VCaP (cell line): Measurements from ENCODE around the gene FAM229A.
"Not testable (repeated sequence)": the region's sequence is repeated elsewhere in the genome, so short reads cannot be mapped to it uniquely, and the experiment has no call there.

Experiments
- H3K27ac ChIP-seq: fragments of 450-650 bp; 2 replicates; pipeline ENCODE4 v1.5.1; 2017
- CTCF ChIP-seq: fragments of 450-650 bp; conservative IDR thresholded peaks from 2 replicates; pipeline ENCODE4 v1.5.1; 2017; ENCODE audit warnings: mild to moderate bottlenecking, moderate library complexity

Gene FAM229A

DNA sequence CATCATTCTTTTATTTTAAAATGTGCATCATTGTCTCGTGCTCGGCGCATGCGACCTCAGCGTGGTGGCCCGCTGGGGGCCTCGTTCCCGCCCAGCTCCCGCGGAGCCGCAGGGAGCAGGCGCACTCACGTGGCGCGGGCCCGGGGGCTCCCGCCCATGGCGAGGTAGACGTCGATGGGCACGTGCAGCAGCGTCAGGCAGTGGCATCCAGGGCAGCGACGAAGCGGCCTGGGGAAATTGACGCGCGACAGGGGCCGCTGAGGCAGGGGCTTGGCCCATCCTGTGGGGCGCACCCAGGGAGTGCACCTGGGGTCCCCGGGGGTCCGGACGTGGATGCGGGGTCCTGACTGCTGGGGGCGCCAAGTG lies 994 bp downstream of the FAM229A start:
- TF ChIP-seq CTCF: no peak
- H3K27ac ChIP-seq: peak overlapping the region; percentile 83

GRCh38 chr1:32358435-32358834 lies 3.9 kb downstream of the FAM229A start:
- no peak for TF ChIP-seq CTCF
- H3K27ac ChIP-seq: no peak overlapping the region

GRCh38 chr1:32357614-32358013 lies 4.7 kb downstream of the FAM229A start:
- no peak overlapping the region for H3K27ac ChIP-seq
- TF ChIP-seq CTCF: no peak

- TF ChIP-seq CTCF: no peak
- H3K27ac ChIP-seq: no peak overlapping the region
Observed at GRCh38 chr1:32356478-32356877, 5.8 kb downstream of the FAM229A start.

- H3K27ac ChIP-seq: not testable (repeated sequence)
Observed at GRCh38 chr1:32355778-32356177, 6.5 kb downstream of the FAM229A start.

DNA sequence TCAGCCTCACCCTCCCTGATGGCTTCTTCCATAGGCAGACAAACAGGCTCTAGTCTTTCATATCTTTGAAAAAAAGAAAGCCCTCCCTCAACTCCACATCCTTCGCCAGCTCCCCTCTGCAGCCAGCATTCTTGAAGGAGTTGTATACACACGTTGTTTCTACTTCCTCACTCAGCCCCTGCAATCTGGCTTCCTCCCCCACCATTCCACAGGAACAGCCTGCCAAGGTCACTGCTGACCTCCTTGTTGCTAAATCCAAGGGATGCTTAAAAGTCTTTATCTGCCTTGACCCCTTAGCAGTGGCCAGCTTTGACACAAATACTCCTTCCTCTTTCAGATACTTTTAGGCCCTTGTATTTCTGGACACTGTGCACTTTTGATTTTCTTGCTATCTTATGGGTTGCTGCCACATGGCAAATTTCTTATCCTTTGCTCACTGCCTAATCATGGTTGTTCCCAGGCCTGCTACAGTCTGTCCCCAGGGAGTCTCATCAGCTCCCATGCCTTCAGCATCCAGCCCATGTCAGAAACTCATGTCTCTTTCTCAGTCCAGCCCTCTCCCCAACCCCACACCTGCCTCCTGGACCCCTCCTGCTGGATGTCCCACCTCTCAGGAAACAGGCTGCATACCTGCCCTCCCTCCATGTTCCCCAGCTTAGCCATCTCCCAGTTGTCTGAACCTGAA lies 8.3 kb downstream of the FAM229A start:
- H3K27ac ChIP-seq: no peak overlapping the region
- TF ChIP-seq CTCF: no peak

DNA sequence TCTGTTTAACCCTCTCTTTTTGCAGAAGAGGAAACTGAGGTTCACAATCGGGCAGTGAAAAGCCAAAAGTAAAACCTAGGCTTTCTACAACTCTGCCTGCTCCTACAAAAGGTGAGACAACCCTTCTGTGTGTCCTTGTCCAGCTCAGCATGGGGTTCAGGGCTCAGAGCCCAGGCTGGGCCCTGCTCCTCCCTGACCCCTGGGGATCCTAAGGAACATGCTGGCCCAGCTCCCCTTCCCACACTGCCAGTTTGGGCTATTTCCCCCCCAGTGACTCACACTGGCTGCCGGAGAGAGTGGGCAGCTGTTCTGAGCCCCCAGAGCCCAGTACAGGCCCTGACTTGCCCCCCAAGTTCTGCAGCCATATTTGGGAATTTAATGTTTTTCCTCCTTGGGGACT lies 8.9 kb downstream of the FAM229A start:
- no peak for TF ChIP-seq CTCF

GRCh38 chr1:32352831-32353383 lies 9.4 kb downstream of the FAM229A start:
- TF ChIP-seq CTCF: no peak
- peak overlapping the region; percentile 96 for H3K27ac ChIP-seq

More for the DNA sequence above, 8.9 kb downstream of the FAM229A start:
- H3K27ac ChIP-seq: peak overlapping the region; percentile 96; the same call in 1 of the 2 replicates
